Endothelial cell of umbilical vein (primary cell): ENCODE data around the gene MDN1.

ENCODE experiments used
- POLR2A ChIP-seq: IDR thresholded peaks from 2 replicates; pipeline ENCODE4 v1.6.1; 2012; ENCODE audit warnings: low read depth, mild to moderate bottlenecking, control low read depth, low read length
- TF ChIP-seq, protein P1 (sequence below), 2 donors: IDR thresholded peaks; 1 replicate in 1 of 2; 2 replicates in 1 of 2; pipeline ENCODE4 v1.5.1; 2011; ENCODE audit warnings: low read length in 2 of 2, mild to moderate bottlenecking in 2 of 2, moderate library complexity in 2 of 2, control low read depth in 1 of 2, inconsistent platforms in 1 of 2, low read depth in 1 of 2; ENCODE audit not compliant: insufficient read depth in 1 of 2; ENCODE audit errors: extremely low read depth in 1 of 2
- TF ChIP-seq, protein P2 (sequence below): IDR thresholded peaks from 2 replicates; pipeline ENCODE4 v1.6.1; 2011; ENCODE audit not compliant: insufficient read depth, insufficient read length

DNA sequence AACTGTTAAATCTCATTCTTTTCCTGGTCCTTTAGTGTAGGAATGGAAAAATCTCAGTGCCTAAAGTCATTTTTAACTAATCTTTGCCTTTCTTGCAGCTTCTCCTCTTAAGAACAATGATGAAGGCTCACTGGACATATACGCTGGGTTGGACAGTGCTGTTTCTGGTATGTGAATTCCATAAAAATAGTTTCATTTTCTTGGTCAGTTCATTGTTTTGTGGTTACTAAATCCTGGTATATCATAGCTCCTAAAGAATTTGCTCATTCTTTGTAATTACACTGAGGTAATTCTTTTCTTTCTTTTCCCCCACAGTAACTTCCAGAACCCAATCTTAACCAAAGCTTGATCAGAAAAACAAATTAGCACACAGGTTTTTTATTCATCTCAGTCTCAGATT lies 33.5 kb upstream of the MDN1 start:
- TF ChIP-seq, protein P1, sequence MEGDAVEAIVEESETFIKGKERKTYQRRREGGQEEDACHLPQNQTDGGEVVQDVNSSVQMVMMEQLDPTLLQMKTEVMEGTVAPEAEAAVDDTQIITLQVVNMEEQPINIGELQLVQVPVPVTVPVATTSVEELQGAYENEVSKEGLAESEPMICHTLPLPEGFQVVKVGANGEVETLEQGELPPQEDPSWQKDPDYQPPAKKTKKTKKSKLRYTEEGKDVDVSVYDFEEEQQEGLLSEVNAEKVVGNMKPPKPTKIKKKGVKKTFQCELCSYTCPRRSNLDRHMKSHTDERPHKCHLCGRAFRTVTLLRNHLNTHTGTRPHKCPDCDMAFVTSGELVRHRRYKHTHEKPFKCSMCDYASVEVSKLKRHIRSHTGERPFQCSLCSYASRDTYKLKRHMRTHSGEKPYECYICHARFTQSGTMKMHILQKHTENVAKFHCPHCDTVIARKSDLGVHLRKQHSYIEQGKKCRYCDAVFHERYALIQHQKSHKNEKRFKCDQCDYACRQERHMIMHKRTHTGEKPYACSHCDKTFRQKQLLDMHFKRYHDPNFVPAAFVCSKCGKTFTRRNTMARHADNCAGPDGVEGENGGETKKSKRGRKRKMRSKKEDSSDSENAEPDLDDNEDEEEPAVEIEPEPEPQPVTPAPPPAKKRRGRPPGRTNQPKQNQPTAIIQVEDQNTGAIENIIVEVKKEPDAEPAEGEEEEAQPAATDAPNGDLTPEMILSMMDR (IDR thresholded peaks at IDR 0.05; ENCODE audit: extremely low read depth in 1 of 2, insufficient read depth in 1 of 2, low read depth in 1 of 2, low read length in 2 of 2) = no peak
- TF ChIP-seq POLR2A = no peak
- TF ChIP-seq, protein P2, sequence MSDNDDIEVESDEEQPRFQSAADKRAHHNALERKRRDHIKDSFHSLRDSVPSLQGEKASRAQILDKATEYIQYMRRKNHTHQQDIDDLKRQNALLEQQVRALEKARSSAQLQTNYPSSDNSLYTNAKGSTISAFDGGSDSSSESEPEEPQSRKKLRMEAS = no peak
